NB4 (cell line): ENCODE measurements around the gene XIRP1.
"Not testable (repeated sequence)": the region's sequence is repeated elsewhere in the genome, so short reads cannot be mapped to it uniquely, and the experiment has no call there.

ENCODE experiments used
- MYC ChIP-seq: IDR thresholded peaks from 2 replicates; pipeline ENCODE4 v1.6.1; 2011; ENCODE audit warnings: low read depth, low read length
- POLR2A ChIP-seq: IDR thresholded peaks from 2 replicates; pipeline ENCODE4 v1.6.1; 2011; ENCODE audit warnings: mild to moderate bottlenecking; ENCODE audit not compliant: insufficient read length; ENCODE audit errors: extremely low read depth
- TF ChIP-seq, protein P1 (sequence below): IDR thresholded peaks from one replicate; pipeline ENCODE4 v1.5.1; 2012; ENCODE audit warnings: low read depth, low read length
- TF ChIP-seq, protein P2 (sequence below): IDR thresholded peaks from 2 replicates; pipeline ENCODE4 v1.6.1; 2011; ENCODE audit warnings: low read depth, low read length

DNA sequence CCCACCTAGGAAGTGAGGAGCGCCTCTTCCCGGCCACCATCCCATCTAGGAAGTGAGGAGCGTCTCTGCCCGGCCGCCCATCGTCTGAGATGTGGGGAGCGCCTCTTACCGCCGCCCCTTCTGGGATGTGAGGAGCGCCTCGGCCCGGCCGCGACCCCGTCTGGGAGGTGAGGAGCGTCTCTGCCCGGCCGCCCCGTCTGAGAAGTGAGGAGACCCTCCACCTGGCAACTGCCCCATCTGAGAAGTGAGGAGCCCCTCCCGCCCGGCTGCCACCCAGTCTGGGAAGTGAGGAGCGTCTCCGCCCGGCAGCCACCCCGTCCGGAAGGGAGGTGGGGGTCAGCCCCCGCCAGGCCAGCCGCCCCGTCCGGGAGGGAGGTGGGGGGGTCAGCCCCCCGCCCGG is 35.2 kb upstream of the XIRP1 start:
- TF ChIP-seq, protein P1, sequence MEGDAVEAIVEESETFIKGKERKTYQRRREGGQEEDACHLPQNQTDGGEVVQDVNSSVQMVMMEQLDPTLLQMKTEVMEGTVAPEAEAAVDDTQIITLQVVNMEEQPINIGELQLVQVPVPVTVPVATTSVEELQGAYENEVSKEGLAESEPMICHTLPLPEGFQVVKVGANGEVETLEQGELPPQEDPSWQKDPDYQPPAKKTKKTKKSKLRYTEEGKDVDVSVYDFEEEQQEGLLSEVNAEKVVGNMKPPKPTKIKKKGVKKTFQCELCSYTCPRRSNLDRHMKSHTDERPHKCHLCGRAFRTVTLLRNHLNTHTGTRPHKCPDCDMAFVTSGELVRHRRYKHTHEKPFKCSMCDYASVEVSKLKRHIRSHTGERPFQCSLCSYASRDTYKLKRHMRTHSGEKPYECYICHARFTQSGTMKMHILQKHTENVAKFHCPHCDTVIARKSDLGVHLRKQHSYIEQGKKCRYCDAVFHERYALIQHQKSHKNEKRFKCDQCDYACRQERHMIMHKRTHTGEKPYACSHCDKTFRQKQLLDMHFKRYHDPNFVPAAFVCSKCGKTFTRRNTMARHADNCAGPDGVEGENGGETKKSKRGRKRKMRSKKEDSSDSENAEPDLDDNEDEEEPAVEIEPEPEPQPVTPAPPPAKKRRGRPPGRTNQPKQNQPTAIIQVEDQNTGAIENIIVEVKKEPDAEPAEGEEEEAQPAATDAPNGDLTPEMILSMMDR = not testable (repeated sequence)
- TF ChIP-seq, protein P2, sequence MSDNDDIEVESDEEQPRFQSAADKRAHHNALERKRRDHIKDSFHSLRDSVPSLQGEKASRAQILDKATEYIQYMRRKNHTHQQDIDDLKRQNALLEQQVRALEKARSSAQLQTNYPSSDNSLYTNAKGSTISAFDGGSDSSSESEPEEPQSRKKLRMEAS = not testable (repeated sequence)
- TF ChIP-seq POLR2A, MYC: not testable (repeated sequence)
